Vagina (tissue), 2 donors: ENCODE results near the gene STH. TPM values are rescaled to one million over a fixed set of nuclear protein-coding genes. Genes with fewer than 3 reads are reported as not detected.

Experiments used
- DNase-seq, 2 donors: peaks; one replicate each; pipeline ENCODE4 v3.0.0-alpha.2; 2017; ENCODE audit errors: extremely low spot score in 2 of 2
- H3K27ac ChIP-seq: fragments of 200-600 bp; sonication (generic); one replicate; pipeline ENCODE4 v1.5.1; 2019
- H3K27me3 ChIP-seq: fragments of 200-600 bp; sonication (generic); one replicate; pipeline ENCODE4 v1.5.1; 2019
- H3K36me3 ChIP-seq, 2 donors: fragments of 200-600 bp; sonication (generic); one replicate each; pipeline ENCODE4 v1.5.1; 2017 to 2019
- H3K4me1 ChIP-seq: fragments of 200-600 bp; sonication (generic); one replicate; pipeline ENCODE4 v1.5.1; 2019
- H3K4me3 ChIP-seq, 2 donors: fragments of 200-600 bp; sonication (generic); 1 replicate in 1 of 2; 2 replicates in 1 of 2; pipeline ENCODE4 v1.5.1; 2016 to 2019
- H3K9me3 ChIP-seq: fragments of 200-600 bp; sonication (generic); one replicate; pipeline ENCODE4 v1.5.1; 2019
- POLR2A ChIP-seq, 2 donors: fragments of 450-650 bp; IDR thresholded peaks; one replicate each; pipeline ENCODE4 v1.6.1; 2017; ENCODE audit warnings: antibody characterized with exemption in 2 of 2, mild to moderate bottlenecking in 2 of 2, moderate library complexity in 2 of 2
- POLR2AphosphoS5 ChIP-seq, 2 donors: sonication (generic); formaldehyde crosslinking; IDR thresholded peaks; one replicate each; pipeline ENCODE4 v1.9.0; 2017; ENCODE audit warnings: antibody characterized with exemption in 2 of 2, mild to moderate bottlenecking in 2 of 2, low read depth in 1 of 2; ENCODE audit not compliant: insufficient read depth in 1 of 2
- intact Hi-C: fragments of 100-400 bp; cut with DNase I; formaldehyde crosslinking; loops from one replicate; pipeline ENCODE4 v1.15.1; 2023
- total RNA-seq: library from RNA; depleted of rRNA; stranded (reverse); fragments of >200 nt; gene quantifications from one replicate; pipeline ENCODE4 v1.2.3, GENCODE V29; 2016
- TF ChIP-seq, protein P1 (sequence below), 3 experiments: fragments of 450-650 bp in 2 of 3; fragments of 200-600 bp in 1 of 3; sonication (generic) in 1 of 3; IDR thresholded peaks; one replicate each; pipeline ENCODE4 v1.5.1; 2017 to 2019; ENCODE audit warnings: antibody characterized with exemption in 3 of 3, mild to moderate bottlenecking in 2 of 3, moderate library complexity in 2 of 3

STH gene
- total RNA-seq, 1 donor from 2014 or later: not detected

DNA sequence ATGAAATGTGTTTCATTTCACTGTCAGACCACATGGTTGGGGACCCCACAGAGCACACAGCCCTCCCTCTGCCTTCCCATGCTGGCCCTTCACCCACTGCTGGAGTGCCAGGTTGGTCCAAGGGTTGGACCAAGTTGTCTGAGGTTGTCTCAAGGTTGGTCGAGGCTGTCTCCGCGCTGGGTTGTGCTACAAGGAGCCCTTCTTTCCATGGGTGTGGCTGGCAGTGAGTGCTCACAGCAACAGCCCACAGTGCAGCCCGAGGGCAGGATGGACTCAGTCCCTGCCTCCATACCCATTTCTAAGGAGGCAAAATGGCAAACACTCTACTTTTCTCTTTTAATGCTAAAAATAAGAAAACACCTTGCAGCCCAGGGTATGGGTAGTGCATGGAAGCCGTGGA lies 35.8 kb upstream of the STH start:
- intact Hi-C loops: no loop called here
- TF ChIP-seq POLR2AphosphoS5 (IDR thresholded peaks at IDR 0.05; ENCODE audit: insufficient read depth in 1 of 2, low read depth in 1 of 2) (no peak), POLR2A (IDR thresholded peaks at IDR 0.05) (no peak)
- TF ChIP-seq, protein P1, sequence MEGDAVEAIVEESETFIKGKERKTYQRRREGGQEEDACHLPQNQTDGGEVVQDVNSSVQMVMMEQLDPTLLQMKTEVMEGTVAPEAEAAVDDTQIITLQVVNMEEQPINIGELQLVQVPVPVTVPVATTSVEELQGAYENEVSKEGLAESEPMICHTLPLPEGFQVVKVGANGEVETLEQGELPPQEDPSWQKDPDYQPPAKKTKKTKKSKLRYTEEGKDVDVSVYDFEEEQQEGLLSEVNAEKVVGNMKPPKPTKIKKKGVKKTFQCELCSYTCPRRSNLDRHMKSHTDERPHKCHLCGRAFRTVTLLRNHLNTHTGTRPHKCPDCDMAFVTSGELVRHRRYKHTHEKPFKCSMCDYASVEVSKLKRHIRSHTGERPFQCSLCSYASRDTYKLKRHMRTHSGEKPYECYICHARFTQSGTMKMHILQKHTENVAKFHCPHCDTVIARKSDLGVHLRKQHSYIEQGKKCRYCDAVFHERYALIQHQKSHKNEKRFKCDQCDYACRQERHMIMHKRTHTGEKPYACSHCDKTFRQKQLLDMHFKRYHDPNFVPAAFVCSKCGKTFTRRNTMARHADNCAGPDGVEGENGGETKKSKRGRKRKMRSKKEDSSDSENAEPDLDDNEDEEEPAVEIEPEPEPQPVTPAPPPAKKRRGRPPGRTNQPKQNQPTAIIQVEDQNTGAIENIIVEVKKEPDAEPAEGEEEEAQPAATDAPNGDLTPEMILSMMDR (IDR thresholded peaks at IDR 0.05): no peak

DNA sequence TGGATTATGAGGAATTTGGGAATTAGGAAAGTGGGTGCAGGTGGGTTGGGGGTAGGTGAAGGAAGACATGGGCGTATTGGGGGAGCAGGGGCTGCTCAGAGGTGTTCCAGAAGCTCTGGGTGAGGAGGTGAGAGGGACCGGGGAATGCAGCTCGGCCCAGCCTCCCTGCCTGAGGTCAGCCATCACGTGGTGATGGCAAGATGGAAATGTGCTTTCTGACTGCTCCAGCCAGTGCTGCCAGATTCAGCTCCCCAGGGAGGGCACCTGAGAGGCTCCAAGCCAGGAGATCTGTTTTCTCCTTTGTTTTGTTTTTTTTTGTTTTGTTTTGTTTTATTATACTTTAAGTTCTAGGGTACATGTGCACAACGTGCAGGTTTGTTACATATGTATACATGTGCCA lies 35.2 kb upstream of the STH start:
- H3K36me3 ChIP-seq: no peaks in the 10 kb centered on the region
- TF ChIP-seq, protein P1 (IDR thresholded peaks at IDR 0.05): no peak
- TF ChIP-seq POLR2A (IDR thresholded peaks at IDR 0.05): no peak
- H3K27me3 ChIP-seq: no peaks in the 10 kb centered on the region
- intact Hi-C loops: no loop called here
- H3K4me3 ChIP-seq: no peak overlapping the region
- H3K27ac ChIP-seq: no peak overlapping the region
- no peaks in the 10 kb centered on the region for H3K9me3 ChIP-seq
- DNase-seq: no peak
- no peaks in the 10 kb centered on the region for H3K4me1 ChIP-seq

More for the DNA sequence above, 35.8 kb upstream of the STH start:
- Histone ChIP-seq H3K27me3 (no peaks in the 10 kb centered on the region), H3K9me3 (no peaks in the 10 kb centered on the region), H3K27ac (no peak overlapping the region), H3K4me1 (no peaks in the 10 kb centered on the region), H3K4me3 (no peak overlapping the region), H3K36me3 (no peaks in the 10 kb centered on the region)
- no peak for DNase-seq

DNA sequence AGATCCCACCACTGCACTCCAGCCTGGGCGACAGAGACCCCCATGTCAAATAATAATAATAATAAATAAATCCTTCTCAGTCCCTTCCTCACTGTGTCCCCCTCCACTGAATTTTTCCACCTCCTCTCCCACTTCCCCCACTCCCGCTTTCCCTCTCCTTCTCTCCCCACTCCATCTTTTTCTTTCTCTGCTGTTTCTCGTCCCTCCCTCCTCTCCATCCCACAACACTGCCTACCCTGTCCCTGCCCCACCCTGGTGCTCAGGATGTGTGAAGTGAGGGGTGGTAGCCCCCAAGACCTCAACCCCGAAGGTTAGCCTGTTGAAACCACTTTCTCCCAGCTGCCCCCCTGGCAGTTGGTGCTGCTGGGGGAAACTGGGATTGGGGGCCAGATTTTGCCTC lies 34.4 kb upstream of the STH start:
- Histone ChIP-seq H3K36me3 (no peaks in the 10 kb centered on the region), H3K27me3 (no peaks in the 10 kb centered on the region), H3K27ac (no peak overlapping the region), H3K4me1 (no peaks in the 10 kb centered on the region), H3K4me3 (no peak overlapping the region), H3K9me3 (no peaks in the 10 kb centered on the region)
- TF ChIP-seq, protein P1 (IDR thresholded peaks at IDR 0.05): no peak
- TF ChIP-seq POLR2AphosphoS5 (IDR thresholded peaks at IDR 0.05; ENCODE audit: insufficient read depth in 1 of 2, low read depth in 1 of 2) (no peak), POLR2A (IDR thresholded peaks at IDR 0.05) (no peak)
- no peak for DNase-seq
- intact Hi-C loops: no loop called here

DNA sequence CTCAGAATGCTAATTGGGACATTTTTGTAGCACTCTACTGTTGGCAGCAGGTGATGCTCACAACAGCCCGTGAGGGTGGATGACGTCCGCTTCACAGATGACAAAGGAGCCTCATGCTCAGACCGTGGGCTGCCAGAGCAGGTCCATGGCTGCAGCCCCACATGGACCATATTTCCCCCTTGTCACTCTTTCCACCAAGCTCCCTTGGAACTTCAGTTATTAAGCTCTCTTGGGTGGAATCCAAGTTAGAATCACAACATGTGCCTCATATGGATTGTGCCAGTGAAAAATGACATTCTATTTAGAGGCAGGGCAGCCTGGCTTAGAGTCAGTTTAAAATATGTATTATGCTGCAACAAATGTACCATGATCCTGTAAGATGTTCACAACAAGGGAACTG lies 33.2 kb upstream of the STH start:
- no peak for TF ChIP-seq POLR2A (IDR thresholded peaks at IDR 0.05)
- TF ChIP-seq, protein P1 (IDR thresholded peaks at IDR 0.05): no peak
- TF ChIP-seq POLR2AphosphoS5 (IDR thresholded peaks at IDR 0.05; ENCODE audit: insufficient read depth in 1 of 2, low read depth in 1 of 2): no peak
- no peaks in the 10 kb centered on the region for H3K9me3 ChIP-seq
- no peak overlapping the region for H3K4me3 ChIP-seq
- H3K36me3 ChIP-seq: no peaks in the 10 kb centered on the region
- intact Hi-C loops: no loop called here
- no peak overlapping the region for H3K27ac ChIP-seq
- no peaks in the 10 kb centered on the region for H3K4me1 ChIP-seq
- no peaks in the 10 kb centered on the region for H3K27me3 ChIP-seq
- DNase-seq: no peak

DNA sequence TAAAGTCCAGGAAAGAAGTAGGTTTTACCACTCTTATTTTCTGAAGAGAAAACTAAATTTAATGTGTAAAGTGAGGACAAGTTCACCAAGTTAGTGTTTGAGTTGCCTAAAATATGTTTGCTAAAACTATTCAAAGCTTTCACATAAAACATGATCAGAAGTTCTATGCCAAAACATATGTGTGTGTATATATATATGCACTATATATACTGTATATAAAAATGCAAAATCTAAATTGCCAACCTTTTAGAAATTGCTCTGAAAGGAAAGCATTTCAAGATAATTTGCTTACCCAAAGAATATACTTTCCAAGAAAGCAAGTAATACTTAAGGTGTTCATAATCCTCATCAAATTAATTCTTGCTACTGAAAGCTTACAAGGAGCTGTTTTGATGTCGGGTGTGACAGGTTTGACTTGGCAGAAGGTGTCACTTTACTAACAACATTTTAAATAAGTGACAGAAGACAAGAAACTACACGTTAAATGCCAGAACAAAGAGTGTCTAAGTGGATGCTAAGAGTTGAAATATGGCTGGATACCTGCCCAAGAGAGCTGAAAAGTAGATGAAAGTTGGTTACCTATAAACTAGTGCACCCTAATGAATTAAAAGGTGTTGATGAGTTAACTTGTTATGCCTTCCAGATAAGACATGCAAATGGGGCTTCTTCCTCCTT lies 32.3 kb upstream of the STH start:
- no peak for TF ChIP-seq POLR2A (IDR thresholded peaks at IDR 0.05)
- intact Hi-C loops: no loop called here

More for the DNA sequence above, 32.3 kb upstream of the STH start:
- H3K27ac ChIP-seq: no peak overlapping the region
- H3K36me3 ChIP-seq: no peaks in the 10 kb centered on the region
- no peaks in the 10 kb centered on the region for H3K27me3 ChIP-seq
- no peaks in the 10 kb centered on the region for H3K9me3 ChIP-seq
- H3K4me1 ChIP-seq: no peaks in the 10 kb centered on the region
- H3K4me3 ChIP-seq: no peak overlapping the region
- DNase-seq: no peak
